Glomerular endothelial cell (primary cell): ENCODE results near the gene FBXO42. TPM values are rescaled to one million over a fixed set of nuclear protein-coding genes. Genes with fewer than 3 reads are reported as not detected.
"Not testable (repeated sequence)": the region's sequence is repeated elsewhere in the genome, so short reads cannot be mapped to it uniquely, and the experiment has no call there.

Source experiments
- DNase-seq: peaks from one replicate; pipeline ENCODE4 v3.0.0-alpha.2; 2011; ENCODE audit warnings: low read depth, low spot score; ENCODE audit errors: extremely low read depth
- total RNA-seq: library from RNA; depleted of rRNA; stranded (reverse); fragments of >200 nt; gene quantifications from 2 replicates; pipeline ENCODE4 v1.2.3, GENCODE V29; 2015

The FBXO42 gene
- total RNA-seq, 1 donor from 2014 or later, result 20.9 TPM

- no peak for DNase-seq
These were observed 20.4 kb upstream of the FBXO42 start for GRCh38 chr1:16372535-16373285.

- no peak for DNase-seq
These were observed 19.4 kb upstream of the FBXO42 start for GRCh38 chr1:16371725-16372124.

GRCh38 chr1:16369821-16370220 is 17.5 kb upstream of the FBXO42 start:
- DNase-seq, result no peak

- DNase-seq, result no peak
These were observed 15.9 kb upstream of the FBXO42 start for GRCh38 chr1:16367968-16368890.

- DNase-seq, result no peak
These were observed 15.1 kb upstream of the FBXO42 start for GRCh38 chr1:16367258-16367967.

DNA sequence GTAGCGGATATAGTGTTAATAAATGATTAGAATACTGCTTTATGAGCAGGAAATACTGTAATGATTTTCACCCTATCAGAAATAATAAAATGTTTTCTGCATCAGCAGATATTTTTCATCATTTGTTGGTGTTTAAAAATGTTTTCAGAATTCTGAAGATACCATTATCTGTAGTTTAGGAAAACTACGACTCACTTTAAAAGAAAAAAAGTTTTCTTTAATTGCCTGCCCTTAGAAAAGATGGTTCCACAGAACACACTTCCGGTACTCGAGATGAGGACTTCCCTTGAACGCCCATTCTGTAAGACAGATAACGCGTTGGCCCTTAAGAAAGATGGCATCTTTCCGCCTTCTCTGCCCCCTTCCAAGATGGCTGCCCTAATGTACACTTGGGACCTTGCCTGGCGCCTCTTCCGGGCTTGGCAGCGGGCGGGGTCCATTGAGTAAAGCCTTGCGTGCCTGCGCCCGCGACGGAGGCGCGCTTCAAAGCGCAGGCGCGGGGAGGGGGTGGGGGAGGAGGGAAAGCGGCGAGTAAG is 14.5 kb upstream of the FBXO42 start, which contains the start of gene SZRD1:
TSS of gene SZRD1 (plus strand) at position 521 of the 536 bp plus-strand sequence. CDS start 16 bp downstream, outside the sequence.
- DNase-seq, result peak; percentile 93

GRCh38 chr1:16365146-16365498 is 12.8 kb upstream of the FBXO42 start:
- DNase-seq, result not testable (repeated sequence)

DNA sequence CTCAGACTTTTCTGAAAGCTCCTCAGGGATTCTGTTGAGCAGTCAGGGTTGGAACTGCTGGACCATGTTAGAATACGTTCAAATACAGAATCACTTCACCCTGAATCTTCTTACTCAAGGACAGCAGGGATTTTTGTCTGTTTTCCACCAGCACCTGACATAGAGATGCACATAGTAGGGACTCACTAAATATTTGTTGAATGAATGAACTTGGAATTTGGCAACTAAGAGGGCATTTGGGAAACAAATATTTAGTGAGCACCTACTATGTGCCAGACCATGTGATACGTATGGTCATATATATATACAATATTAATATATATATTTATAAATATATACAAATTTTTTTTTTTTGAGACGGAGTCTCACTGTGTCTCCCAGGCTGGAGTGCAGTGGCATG is 4.6 kb upstream of the FBXO42 start:
- no peak for DNase-seq

GRCh38 chr1:16354619-16355018 is 2.3 kb upstream of the FBXO42 start:
- DNase-seq, result no peak

GRCh38 chr1:16352842-16353535 is 709 bp upstream of the FBXO42 start:
- no peak for DNase-seq

- no peak for DNase-seq
These were observed 755 bp downstream of the FBXO42 start for GRCh38 chr1:16351456-16351993.

DNA sequence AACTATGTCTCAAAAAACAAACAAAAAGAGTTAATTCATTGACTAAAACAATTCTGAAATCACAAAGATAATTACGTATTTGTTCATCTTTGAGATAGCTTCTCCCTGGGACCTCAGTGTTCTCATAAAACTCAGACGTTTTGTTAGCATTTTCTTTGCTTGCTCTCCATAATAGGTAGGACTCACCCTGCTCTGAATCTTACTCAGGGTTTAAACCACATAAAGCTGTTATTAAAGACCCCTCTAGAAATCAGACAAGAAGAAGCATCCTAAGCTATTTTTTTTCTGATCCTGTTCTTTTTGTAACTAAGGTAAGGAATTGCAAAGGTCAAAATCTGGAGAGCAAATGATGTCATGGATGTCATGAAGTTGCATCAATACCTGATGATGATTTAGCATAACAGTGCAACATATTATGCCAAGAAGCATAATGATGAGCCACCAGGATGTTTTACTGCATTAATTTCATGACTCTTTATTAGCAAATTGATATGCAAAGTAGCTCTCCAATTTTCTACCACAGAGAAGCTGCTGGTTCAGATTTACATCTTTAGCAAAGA is 2.4 kb downstream of the FBXO42 start:
- no peak for DNase-seq

DNA sequence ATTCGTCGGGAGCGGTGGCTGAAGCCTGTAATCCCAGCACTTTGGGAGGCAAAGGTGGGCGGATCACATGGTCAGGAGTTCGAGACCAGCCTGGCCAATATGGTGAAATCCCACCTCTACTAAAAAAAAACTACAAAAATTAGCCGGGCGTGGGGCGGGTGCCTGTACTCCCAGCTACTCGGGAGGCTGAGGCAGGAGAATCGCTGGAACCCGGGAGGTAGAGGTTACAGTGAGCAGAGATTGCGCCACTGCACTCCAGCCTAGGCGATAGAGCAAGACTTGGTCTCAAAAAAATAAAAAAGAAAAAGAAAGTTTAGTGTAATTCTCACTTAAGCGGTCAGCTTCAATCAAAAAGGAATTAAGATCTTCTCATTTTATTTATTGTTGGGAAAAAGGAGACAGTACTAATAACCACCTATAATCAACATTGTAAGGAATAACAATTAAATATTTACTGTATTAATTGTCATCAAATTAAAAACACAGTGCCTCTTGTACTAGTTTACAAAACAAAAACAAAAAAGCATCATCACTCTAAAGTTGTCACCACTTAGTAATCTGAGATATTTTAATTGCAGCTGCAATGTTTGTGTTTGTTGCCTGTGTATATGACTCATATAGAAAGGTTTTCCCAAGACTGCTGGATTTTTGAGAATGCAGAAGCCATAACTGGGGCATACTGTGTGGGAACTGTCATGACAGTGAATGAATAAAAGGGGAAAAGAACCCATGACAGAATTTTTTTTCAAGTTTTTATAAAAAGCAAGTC is 3.7 kb downstream of the FBXO42 start:
- DNase-seq, result no peak

DNA sequence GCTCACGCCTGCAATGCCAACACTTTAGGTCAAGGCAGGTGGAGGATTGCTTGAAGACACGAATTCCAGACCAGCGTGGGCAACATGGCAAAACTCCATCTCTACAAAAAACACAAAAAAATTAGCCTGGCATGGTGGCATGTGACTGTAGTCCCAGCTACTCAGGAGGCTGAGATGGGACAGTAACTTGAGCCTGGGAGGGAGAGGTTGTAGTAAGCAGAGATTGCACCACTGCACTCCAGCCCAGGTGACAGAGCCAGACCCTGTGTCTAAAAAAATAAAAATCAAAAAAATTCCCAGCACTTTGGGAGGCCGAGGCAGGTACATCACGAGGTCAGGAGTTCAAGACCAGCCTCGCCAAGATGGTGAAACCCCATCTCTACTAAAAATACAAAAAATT is 9.0 kb downstream of the FBXO42 start:
- not testable (repeated sequence) for DNase-seq

DNA sequence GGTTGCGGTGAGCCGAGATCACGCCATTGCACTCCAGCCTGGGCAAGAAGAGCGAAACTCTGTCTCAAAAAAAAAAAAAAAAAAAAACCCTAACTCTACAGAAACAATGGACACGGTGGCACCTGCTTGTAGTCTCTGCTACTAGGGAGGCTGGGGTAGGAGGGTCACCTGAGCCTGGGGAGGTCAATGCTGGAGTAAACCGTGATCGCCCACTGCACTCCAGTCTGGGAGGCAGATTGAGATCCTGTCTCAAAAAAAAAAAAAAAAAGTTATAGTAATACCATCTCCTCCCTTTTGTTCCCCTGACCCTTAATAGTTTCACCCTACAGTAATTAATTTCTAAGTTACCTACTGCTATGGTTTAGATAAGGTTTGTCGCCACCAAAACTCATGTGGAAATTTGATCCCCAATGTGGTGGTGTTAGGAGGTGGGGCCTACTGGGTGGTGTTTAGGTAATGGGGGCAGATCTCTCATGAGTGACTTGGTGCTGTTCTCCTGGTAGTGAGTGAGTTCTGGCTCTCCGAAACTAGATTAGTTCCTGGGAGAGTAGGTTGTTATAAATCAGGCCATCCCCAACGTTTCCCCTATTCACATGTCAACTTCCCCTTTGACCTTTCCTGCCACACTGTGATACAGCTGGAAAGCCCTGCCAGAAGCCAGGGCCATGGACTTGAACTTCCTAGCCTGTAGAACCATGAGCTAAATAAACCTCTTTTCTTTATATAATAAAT is 9.8 kb downstream of the FBXO42 start:
- DNase-seq, result no peak

GRCh38 chr1:16340673-16341072 is 11.6 kb downstream of the FBXO42 start:
- DNase-seq, result no peak

GRCh38 chr1:16338961-16339360 is 13.3 kb downstream of the FBXO42 start:
- no peak for DNase-seq

DNA sequence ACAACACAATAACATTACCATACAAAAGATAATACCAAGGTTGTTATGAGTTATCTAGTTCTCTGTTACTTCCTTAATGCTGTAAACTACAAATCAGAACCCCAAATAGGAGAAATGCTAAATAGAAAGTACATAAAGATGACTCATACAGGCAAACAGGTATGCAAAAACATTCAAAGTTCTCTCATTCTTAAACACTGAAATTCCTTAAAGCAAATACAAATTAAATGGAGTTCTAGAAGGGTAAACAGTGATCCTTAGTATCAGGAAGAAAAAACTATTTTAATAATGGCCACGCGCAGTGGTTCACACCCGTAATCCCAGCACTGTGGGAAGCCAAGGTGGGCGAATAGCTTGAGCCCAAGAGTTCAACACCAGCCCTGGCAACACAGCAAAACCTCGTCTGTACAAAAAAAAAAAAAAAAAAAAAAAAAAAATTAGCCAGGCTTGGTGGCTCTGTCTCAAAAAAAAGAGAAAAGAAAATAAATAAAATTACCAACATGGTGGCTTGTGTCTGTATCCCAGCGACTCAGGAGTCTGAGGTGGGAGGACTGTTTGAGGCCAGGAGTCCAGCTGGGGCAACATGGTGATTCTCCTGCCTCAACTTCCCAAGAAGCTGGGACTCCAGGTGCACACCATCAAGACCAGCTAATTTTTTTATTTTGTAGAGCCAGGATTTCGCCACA is 17.5 kb downstream of the FBXO42 start:
- DNase-seq, result no peak
